AG04450 (cell line): ENCODE results near the gene ADIPOR2. TPM values are rescaled to one million over a fixed set of nuclear protein-coding genes. Genes with fewer than 3 reads are reported as not detected.

ENCODE experiments used
- CTCF ChIA-PET: fragments of 300-600, 350-600 bp; formaldehyde crosslinking; extraction: SDS; loops from one replicate; lab custom pipeline; 2022; ENCODE audit warnings: antibody characterized with exemption, inconsistent platforms; lab: Charles Lee
- POLR2A ChIA-PET: fragments of 350-600 bp; formaldehyde crosslinking; extraction: SDS; loops from one replicate; lab custom pipeline; 2021; ENCODE audit warnings: antibody characterized with exemption, inconsistent platforms; lab: Yijun Ruan, JAX
- DNase-seq: peaks from one replicate; pipeline ENCODE4 v3.0.0-alpha.2; 2011; ENCODE audit warnings: low read depth, low spot score
- H3K27ac ChIP-seq: one replicate; pipeline ENCODE4 v1.5.1; 2012; ENCODE audit warnings: low read depth, low read length, control low read depth
- H3K27me3 ChIP-seq: one replicate; pipeline ENCODE4 v1.6.0; 2012; ENCODE audit warnings: low read length; ENCODE audit not compliant: control insufficient read depth, insufficient read depth
- H3K4me3 ChIP-seq: 2 replicates; pipeline ENCODE4 v1.5.1; 2011; ENCODE audit warnings: mild to moderate bottlenecking, low read depth, low read length, control low read depth
- H3K9me3 ChIP-seq: 2 replicates; pipeline ENCODE4 v1.5.1; 2012; ENCODE audit warnings: low read length; ENCODE audit not compliant: control insufficient read depth, insufficient read depth
- polyA plus RNA-seq: library from polyadenylated mRNA; depleted of rRNA; stranded (reverse); fragments of >200 nt; gene quantifications from 2 replicates; pipeline ENCODE4 v1.2.3, GENCODE V29; 2011
- TF ChIP-seq, protein P1 (sequence below): IDR thresholded peaks from 2 replicates; pipeline ENCODE4 v1.5.1; 2011; ENCODE audit warnings: low read depth, low read length, control low read depth, inconsistent platforms

Gene ADIPOR2
- polyA plus RNA-seq, 1 experiment, result 39.5 TPM

DNA sequence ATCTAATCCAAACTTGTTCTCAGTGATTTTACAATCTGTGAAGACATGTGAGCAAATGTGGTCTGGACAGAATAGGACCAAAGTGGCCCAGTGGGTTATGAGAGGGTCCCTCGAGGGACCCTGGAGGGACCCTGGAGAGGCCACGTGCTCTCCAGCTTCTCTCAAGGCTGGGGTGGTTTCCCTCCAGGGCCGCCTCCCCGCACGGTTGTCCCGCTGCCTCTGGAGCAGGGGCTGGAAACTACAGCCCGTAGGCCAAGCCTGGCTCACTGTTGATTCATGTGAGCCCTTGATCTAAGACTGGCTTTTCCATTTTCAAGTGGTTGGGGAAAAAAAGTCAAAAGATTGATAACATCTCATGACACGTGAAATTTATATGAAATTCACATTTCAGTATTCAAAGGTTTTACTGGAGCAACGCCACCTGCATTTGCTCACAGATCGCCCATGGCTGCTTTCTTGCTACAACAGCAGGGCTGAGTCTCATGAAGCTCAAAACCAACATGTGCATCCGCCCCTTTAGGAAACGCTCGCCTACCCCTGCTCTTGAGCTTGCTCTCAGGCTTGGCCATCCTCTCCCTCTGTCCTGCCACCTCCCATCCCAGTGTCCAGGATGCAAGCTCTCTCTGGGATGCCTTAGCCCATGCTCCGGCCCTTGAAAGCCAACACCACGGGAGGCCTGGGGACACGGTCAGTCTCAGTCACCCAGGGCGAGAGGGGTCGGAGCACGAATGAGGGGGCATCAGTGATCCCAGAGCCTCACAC is 117.3 kb downstream of the ADIPOR2 start:
- DNase-seq, result no peak
- Histone ChIP-seq H3K27ac (no peak overlapping the region), H3K27me3 (no peaks in the 10 kb centered on the region), H3K4me3 (no peak overlapping the region), H3K9me3 (peaks cover 5% of the 10 kb centered on the region; the same call in 1 of the 2 replicates)
- POLR2A ChIA-PET, result no interaction called here
- CTCF ChIA-PET, result no interaction called here
- TF ChIP-seq, protein P1, sequence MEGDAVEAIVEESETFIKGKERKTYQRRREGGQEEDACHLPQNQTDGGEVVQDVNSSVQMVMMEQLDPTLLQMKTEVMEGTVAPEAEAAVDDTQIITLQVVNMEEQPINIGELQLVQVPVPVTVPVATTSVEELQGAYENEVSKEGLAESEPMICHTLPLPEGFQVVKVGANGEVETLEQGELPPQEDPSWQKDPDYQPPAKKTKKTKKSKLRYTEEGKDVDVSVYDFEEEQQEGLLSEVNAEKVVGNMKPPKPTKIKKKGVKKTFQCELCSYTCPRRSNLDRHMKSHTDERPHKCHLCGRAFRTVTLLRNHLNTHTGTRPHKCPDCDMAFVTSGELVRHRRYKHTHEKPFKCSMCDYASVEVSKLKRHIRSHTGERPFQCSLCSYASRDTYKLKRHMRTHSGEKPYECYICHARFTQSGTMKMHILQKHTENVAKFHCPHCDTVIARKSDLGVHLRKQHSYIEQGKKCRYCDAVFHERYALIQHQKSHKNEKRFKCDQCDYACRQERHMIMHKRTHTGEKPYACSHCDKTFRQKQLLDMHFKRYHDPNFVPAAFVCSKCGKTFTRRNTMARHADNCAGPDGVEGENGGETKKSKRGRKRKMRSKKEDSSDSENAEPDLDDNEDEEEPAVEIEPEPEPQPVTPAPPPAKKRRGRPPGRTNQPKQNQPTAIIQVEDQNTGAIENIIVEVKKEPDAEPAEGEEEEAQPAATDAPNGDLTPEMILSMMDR, result no peak

DNA sequence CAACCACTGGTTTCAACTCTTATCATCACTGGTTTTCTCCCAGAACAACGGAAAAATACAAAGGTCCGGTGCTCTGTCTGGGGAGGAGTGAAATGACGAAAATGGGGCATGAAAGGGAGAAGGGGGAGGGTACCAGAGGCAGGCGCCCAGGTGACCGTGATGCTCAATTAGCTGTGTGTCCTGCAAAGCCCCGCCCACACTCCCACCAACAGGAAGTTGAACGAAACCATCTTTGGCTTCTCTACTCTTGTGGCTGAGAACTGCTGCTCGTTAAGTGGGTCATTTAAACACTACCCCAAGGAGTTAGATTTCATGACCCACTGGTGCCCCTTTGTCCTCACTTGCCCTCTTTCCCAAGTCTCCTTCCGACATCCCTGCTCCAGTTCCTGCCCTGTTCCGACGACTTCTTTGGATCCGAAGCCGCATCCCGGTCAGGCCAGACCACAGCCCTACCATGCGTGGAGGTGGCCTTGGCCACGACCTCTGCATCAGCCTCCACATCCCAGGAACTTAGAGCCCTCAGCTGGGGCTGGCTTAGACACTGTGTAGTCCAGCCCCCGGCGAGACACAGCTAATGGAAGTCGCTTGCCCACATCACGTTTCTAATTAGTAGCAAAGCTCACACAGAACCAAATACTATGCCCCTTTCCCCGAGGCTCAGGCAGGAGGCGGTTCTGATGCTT is 118.1 kb downstream of the ADIPOR2 start:
- CTCF ChIA-PET, result no interaction called here
- H3K27ac ChIP-seq, result no peak overlapping the region
- TF ChIP-seq, protein P1, result no peak
- H3K27me3 ChIP-seq, result peaks cover 4% of the 10 kb centered on the region
- POLR2A ChIA-PET, result no interaction called here
- no peak overlapping the region for H3K4me3 ChIP-seq
- DNase-seq, result no peak
- peaks cover 5% of the 10 kb centered on the region; the same call in 1 of the 2 replicates for H3K9me3 ChIP-seq

DNA sequence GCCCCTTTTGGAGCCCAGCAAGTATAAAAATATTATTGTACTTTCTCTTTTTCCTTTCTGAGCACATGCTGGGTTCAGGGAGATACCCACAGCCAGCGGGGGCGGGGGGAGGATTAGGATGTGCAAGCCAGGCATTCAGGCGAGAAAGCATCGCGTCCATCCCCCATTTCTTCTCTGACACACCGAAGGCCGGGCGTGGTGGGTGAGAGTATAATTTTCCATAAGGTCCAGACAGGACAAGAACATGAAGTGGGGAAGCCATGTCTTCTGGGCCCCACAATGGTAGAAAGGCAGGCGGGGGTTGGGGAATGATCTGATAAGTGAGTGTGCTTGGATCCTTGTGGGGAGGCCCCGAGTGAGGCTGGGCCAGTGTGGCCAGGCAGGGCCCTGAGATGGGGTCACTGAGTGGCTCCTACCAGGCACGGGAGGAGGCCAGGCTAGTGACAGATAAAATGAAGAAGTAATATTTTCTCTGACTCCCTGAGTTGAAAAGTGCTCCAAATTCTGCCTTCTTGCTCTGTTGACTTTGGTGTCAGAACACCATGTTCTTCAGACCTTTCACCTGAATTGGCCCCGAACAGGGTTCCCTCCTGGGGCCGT is 118.8 kb downstream of the ADIPOR2 start:
- Histone ChIP-seq H3K27ac (no peak overlapping the region), H3K9me3 (peaks cover 4% of the 10 kb centered on the region; the same call in 1 of the 2 replicates), H3K4me3 (no peak overlapping the region), H3K27me3 (peaks cover 9% of the 10 kb centered on the region)
- POLR2A ChIA-PET, result no interaction called here
- CTCF ChIA-PET, result no interaction called here
- no peak for DNase-seq
- TF ChIP-seq, protein P1, result no peak

DNA sequence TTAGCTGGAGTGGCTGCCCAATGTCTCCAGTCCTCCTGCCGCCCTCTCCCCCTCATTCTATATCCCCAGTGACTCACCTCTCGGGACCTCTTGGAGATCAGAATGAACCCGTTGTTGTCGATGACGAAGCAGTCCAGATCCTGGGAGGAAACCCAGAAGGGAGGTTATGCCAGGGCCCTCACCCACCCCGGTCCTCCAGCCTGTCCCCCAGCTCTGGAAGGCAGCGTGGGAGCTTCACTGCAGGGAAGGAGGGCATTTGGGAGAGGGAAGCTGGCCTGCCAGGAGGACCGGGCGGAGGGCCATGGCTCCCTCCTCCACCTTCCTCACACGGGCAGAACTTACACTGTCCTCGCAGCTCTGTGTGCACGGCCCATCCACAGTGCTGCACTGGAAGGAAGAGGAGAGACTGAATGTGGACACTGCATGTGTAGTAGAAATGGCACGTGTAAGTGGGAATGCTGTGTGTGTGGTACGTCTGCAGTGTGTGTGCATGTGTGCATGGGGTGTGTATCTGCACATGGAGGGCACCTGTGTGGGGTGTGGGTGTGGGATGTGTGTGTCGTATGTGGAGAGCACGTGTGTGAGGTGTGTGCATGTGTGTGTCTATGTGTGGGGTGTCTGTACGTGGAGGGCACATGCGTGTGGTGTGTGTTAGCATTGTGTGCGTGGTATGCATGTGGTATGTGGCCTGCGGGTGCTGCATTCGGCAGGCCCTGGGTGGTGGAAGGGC is 119.5 kb downstream of the ADIPOR2 start:
- DNase-seq, result no peak
- ChIA-PET CTCF (interaction anchor here (3.6 kb wide), 1 partner anchor 129 kb away, joined by 18 read pairs; no protein-coding TSS in a partner anchor), POLR2A (no interaction called here)
- TF ChIP-seq, protein P1, result no peak
- peaks cover 14% of the 10 kb centered on the region for H3K27me3 ChIP-seq
- H3K4me3 ChIP-seq, result no peak overlapping the region
- H3K27ac ChIP-seq, result no peak overlapping the region
- no peaks in the 10 kb centered on the region; the same call in 1 of the 2 replicates for H3K9me3 ChIP-seq
